HepG2 (cell line): ENCODE results near the gene DDR1. TPM values are rescaled to one million over a fixed set of nuclear protein-coding genes. Genes with fewer than 3 reads are reported as not detected.
A peak's percentile ranks its signal among the peaks of the same experiment; 100 is the strongest.

Experiments used
- ARID2 ChIP-seq: sonication (generic); formaldehyde crosslinking; IDR thresholded peaks from 2 replicates; pipeline ENCODE4 v1.8.1; 2022; ENCODE audit warnings: mild to moderate bottlenecking, missing genetic modification reagents, borderline replicate concordance
- ASH2L ChIP-seq: fragments of 300-600, 200-600 bp; sonication (generic); IDR thresholded peaks from 2 replicates; pipeline ENCODE4 v1.7.0; 2017; ENCODE audit warnings: low read depth, mild to moderate bottlenecking, moderate library complexity, mixed read lengths, low read length; ENCODE audit not compliant: insufficient read length
- CEBPG ChIP-seq: IDR thresholded peaks from 2 replicates; pipeline ENCODE4 v1.6.1; 2016
- FOXK2 ChIP-seq: fragments of 450-650 bp; IDR thresholded peaks from 2 replicates; pipeline ENCODE4 v1.6.1; 2016
- GPN1 ChIP-seq: sonication (generic); formaldehyde crosslinking; IDR thresholded peaks from 2 replicates; pipeline ENCODE4 v1.5.1; 2020; ENCODE audit warnings: missing genetic modification reagents, borderline replicate concordance
- HMGXB3 ChIP-seq: sonication (generic); formaldehyde crosslinking; IDR thresholded peaks from 2 replicates; pipeline ENCODE4 v1.4.0; 2020; ENCODE audit warnings: missing genetic modification reagents, borderline replicate concordance
- HNRNPL ChIP-seq: fragments of 200-400 bp; formaldehyde crosslinking; IDR thresholded peaks from 2 replicates; pipeline ENCODE4 v1.6.1; 2017; ENCODE audit warnings: mild to moderate bottlenecking, low read depth, low read length
- MIER3 ChIP-seq: IDR thresholded peaks from 2 replicates; pipeline ENCODE4 v1.6.1; 2016; ENCODE audit warnings: missing compliant biosample characterization, borderline replicate concordance
- MYPOP ChIP-seq: sonication (generic); formaldehyde crosslinking; IDR thresholded peaks from 2 replicates; pipeline ENCODE4 v1.8.1; 2023; ENCODE audit warnings: mild to moderate bottlenecking, moderate library complexity, missing genetic modification reagents
- NFATC3 ChIP-seq: sonication (generic); formaldehyde crosslinking; IDR thresholded peaks from 2 replicates; pipeline ENCODE4 v1.5.1; 2020; ENCODE audit warnings: mild to moderate bottlenecking, missing genetic modification reagents
- NR2C2 ChIP-seq: sonication (generic); formaldehyde crosslinking; IDR thresholded peaks from 2 replicates; pipeline ENCODE4 v1.4.0; 2020; ENCODE audit warnings: missing genetic modification reagents, mild to moderate bottlenecking, moderate library complexity, borderline replicate concordance
- PHF21A ChIP-seq: sonication (generic); formaldehyde crosslinking; IDR thresholded peaks from 2 replicates; pipeline ENCODE4 v1.5.0; 2020; ENCODE audit warnings: mild to moderate bottlenecking, missing genetic modification reagents
- SMAD9 ChIP-seq: sonication (generic); formaldehyde crosslinking; IDR thresholded peaks from 2 replicates; pipeline ENCODE4 v1.5.1; 2020; ENCODE audit warnings: mild to moderate bottlenecking, missing genetic modification reagents
- ZBTB4 ChIP-seq: sonication (generic); formaldehyde crosslinking; IDR thresholded peaks from 2 replicates; pipeline ENCODE4 v1.4.0; 2020; ENCODE audit warnings: missing genetic modification reagents, mild to moderate bottlenecking, borderline replicate concordance
- ZNF18 ChIP-seq: sonication (generic); formaldehyde crosslinking; IDR thresholded peaks from 2 replicates; pipeline ENCODE4 v1.8.0; 2022; ENCODE audit warnings: mild to moderate bottlenecking, missing genetic modification reagents; ENCODE audit not compliant: insufficient replicate concordance
- ZNF563 ChIP-seq: sonication (generic); formaldehyde crosslinking; IDR thresholded peaks from 2 replicates; pipeline ENCODE4 v1.8.0; 2022; ENCODE audit warnings: mild to moderate bottlenecking, moderate library complexity, missing genetic modification reagents
- ZNF850 ChIP-seq: sonication (generic); formaldehyde crosslinking; conservative IDR thresholded peaks from 2 replicates; pipeline ENCODE4 v1.9.0; 2021; ENCODE audit warnings: mild to moderate bottlenecking, missing genetic modification reagents
- ZSCAN29 ChIP-seq: sonication (generic); formaldehyde crosslinking; conservative IDR thresholded peaks from 2 replicates; pipeline ENCODE4 v1.4.0; 2020; ENCODE audit warnings: mild to moderate bottlenecking, missing genetic modification reagents
- polyA plus RNA-seq, 8 experiments: library from polyadenylated mRNA; depleted of rRNA in 3 of 8; stranded (reverse) in 7 of 8; unstranded in 1 of 8; fragments of >200 nt; fragmentation: Illumina TruSeq in 4 of 8; extraction: Trizol in 4 of 8; gene quantifications; 2 replicates each; pipeline versions ENCODE4 v1.2.1 to v1.2.3, GENCODE V29; 2011 to 2016; ENCODE audit warnings: low read depth in 4 of 8, missing spikeins in 1 of 8, mixed read lengths in 1 of 8; ENCODE audit not compliant: insufficient read depth in 1 of 8
- total RNA-seq, 5 experiments: library from RNA; depleted of rRNA; stranded (reverse); fragments of >200 nt; fragmentation: Illumina TruSeq; extraction: Trizol; gene quantifications; 2 replicates each; pipeline ENCODE4 v1.2.3, GENCODE V29; 2016; ENCODE audit warnings: low read depth in 1 of 5

Gene DDR1
- total and polyA plus RNA-seq, 2 of the 13 experiments (the other 11 are each of a cell fraction or from before 2014, with no cell fraction given), result 16.7 to 20.2 TPM

DNA sequence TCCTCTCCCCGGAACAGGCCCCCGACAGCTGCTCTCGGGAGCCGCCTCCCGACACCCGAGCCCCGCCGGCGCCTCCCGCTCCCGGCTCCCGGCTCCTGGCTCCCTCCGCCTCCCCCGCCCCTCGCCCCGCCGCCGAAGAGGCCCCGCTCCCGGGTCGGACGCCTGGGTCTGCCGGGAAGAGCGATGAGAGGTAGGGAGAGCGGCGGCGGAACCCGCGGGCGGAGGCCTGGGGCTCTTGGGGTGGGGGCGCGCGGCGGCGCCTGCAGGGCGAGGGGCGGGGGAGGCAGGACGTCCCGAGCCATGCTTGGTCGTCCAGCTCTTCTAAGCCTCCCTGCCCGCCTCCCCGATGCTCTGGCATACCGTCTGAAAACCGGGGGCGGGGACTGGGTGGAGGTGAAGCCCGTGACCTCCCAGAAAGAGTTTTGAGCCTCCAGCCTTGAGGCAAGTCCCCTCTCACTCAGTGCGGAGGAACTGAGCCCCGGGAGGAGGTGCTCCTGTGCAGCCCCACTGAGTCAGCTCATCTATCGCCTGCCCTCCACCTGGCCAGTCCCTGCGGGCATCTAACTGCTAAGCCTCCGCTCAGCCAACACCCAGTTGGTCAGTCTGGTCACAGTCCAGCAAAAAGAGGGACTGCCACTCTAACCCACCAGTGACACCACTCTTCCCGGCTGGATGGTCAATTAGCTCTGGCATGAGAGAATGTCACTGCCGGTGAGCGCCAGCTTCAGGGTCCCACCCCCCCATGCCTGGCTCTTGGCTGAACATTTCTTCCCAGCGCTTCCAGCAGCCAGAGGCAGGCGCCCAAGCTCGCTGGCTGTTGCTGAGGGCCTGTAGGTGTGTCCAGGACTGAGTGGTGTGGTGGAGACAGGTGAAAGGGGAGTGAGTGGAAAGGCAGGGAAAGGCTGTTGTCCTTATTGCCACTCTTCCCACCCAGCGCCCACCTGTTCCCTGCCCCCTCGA is 482 bp downstream of the DDR1 start (continued):
- TF ChIP-seq GPN1 (CRISPR knock-in tag) (no peak), ZNF563 (CRISPR knock-in tag) (0 out of 2 replicates have a peak, but pooled peaks have one; percentile 20), ASH2L (no peak), PHF21A (CRISPR knock-in tag) (no peak; the same call in 1 of the 2 replicates), FOXK2 (no peak), SMAD9 (CRISPR knock-in tag) (no peak), ZNF850 (CRISPR knock-in tag) (no peak), HMGXB3 (CRISPR knock-in tag) (no peak), NR2C2 (CRISPR knock-in tag) (no peak), CEBPG (CRISPR knock-in tag) (no peak), ZSCAN29 (CRISPR knock-in tag) (peak; percentile 83), ARID2 (CRISPR knock-in tag) (no peak), ZBTB4 (CRISPR knock-in tag) (no peak), NFATC3 (CRISPR knock-in tag) (no peak), ZNF18 (CRISPR knock-in tag) (peak; percentile 68), MYPOP (CRISPR knock-in tag) (no peak), HNRNPL (0 out of 2 replicates have a peak, but pooled peaks have one; percentile 60), MIER3 (CRISPR knock-in tag) (no peak)
